Ishikawa (cell line): Measurements from ENCODE around the gene NUP50.

ENCODE experiments used
- CEBPB ChIP-seq: IDR thresholded peaks from 2 replicates; pipeline ENCODE4 v1.6.1; 2012
- CREB1 ChIP-seq: IDR thresholded peaks from 2 replicates; pipeline ENCODE4 v1.6.1; 2012; ENCODE audit warnings: low read depth
- EGR1 ChIP-seq: IDR thresholded peaks from 2 replicates; pipeline ENCODE4 v1.6.1; 2012
- EP300 ChIP-seq: IDR thresholded peaks from 2 replicates; pipeline ENCODE4 v1.6.1; 2012; ENCODE audit warnings: borderline replicate concordance
- FOXM1 ChIP-seq: IDR thresholded peaks from 2 replicates; pipeline ENCODE4 v1.6.1; 2012; ENCODE audit warnings: low read depth, borderline replicate concordance
- NFIC ChIP-seq: IDR thresholded peaks from 2 replicates; pipeline ENCODE4 v1.6.1; 2012
- RAD21 ChIP-seq: IDR thresholded peaks from 2 replicates; pipeline ENCODE4 v1.6.1; 2012; ENCODE audit warnings: low read depth
- REST ChIP-seq: IDR thresholded peaks from 2 replicates; pipeline ENCODE4 v1.6.1; 2012; ENCODE audit warnings: low read depth, mild to moderate bottlenecking
- TAF1 ChIP-seq: IDR thresholded peaks from 2 replicates; pipeline ENCODE4 v1.6.1; 2012; ENCODE audit warnings: low read depth, mild to moderate bottlenecking
- TCF12 ChIP-seq: IDR thresholded peaks from 2 replicates; pipeline ENCODE4 v1.6.1; 2012; ENCODE audit warnings: low read depth
- TEAD4 ChIP-seq: IDR thresholded peaks from 2 replicates; pipeline ENCODE4 v1.6.1; 2012
- YY1 ChIP-seq: IDR thresholded peaks from 2 replicates; pipeline ENCODE4 v1.6.1; 2012; ENCODE audit warnings: low read depth
- ZBTB7A ChIP-seq: IDR thresholded peaks from 2 replicates; pipeline ENCODE4 v1.6.1; 2012; ENCODE audit warnings: low read depth
- TF ChIP-seq, protein P1 (sequence below): IDR thresholded peaks from 2 replicates; pipeline ENCODE4 v1.6.1; 2012
- TF ChIP-seq, protein P2 (sequence below): IDR thresholded peaks from 2 replicates; pipeline ENCODE4 v1.6.1; 2012

NUP50 gene

DNA sequence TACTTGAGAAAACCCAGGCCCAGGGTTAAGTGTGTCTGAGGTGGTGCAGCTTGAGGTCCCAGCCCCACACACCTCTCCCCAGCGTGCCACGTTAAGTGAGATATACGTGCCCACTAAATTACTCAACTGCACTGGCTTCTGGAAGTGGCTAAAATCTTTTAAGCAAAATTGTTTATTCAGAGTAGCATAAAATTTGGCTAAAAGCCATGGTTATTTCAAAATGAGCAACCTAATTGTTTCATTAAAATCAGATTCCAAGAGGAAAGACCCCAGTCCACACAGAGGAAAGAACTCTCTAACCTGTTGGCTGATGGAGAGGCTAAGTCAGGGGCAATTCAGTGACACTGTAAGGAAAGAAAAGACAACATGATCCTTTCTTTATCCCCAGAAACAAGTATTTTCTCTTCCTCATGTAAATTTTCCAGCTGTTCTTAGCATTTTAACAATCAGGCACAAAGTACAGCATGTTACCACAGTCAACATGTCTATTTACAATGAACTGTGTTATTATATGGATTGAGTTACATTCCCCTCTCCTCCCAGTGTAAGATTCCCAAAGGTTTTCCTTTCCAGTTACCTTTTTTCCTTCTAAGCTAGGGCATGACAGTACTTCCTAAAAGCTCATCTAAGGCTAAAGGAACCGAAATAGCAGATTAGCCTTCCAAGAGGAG, 26.6 kb downstream of the NUP50 start:
- TF ChIP-seq NFIC = no peak

GRCh38 chr22:45192701-45193187, 29.0 kb downstream of the NUP50 start:
- no peak for TF ChIP-seq TCF12
- TF ChIP-seq RAD21 = peak; percentile 25; the same call in 1 of the 2 replicates

DNA sequence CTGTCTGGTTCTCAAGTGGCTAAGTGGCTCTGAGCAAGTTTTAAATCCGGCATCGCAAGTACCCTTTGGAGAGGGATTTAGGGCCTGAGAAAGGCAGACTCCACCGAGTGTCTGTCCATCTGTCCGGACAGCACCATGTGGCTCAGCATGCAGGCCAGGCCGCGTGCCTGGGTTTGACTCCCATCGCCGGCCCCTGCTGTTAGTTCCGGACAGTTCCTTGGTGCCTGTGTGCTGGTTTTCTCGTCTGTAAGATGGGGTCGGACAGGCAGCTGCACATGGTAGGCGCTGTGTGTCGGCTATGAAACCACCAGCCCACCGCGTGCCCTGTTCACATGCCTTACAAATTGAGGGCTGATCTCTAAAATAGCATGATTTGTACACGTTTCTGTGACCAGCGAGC, 31.0 kb downstream of the NUP50 start:
- TF ChIP-seq CREB1 (no peak), RAD21 (no peak), TCF12 (no peak), NFIC (no peak), ZBTB7A (no peak), CEBPB (no peak), TEAD4 (no peak), EGR1 (no peak), YY1 (no peak)
- TF ChIP-seq, protein P1, sequence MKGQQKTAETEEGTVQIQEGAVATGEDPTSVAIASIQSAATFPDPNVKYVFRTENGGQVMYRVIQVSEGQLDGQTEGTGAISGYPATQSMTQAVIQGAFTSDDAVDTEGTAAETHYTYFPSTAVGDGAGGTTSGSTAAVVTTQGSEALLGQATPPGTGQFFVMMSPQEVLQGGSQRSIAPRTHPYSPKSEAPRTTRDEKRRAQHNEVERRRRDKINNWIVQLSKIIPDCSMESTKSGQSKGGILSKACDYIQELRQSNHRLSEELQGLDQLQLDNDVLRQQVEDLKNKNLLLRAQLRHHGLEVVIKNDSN = no peak
- TF ChIP-seq, protein P2, sequence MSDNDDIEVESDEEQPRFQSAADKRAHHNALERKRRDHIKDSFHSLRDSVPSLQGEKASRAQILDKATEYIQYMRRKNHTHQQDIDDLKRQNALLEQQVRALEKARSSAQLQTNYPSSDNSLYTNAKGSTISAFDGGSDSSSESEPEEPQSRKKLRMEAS = no peak

- TF ChIP-seq NFIC = no peak
These were observed 31.9 kb downstream of the NUP50 start for GRCh38 chr22:45195616-45196015.

- TF ChIP-seq RAD21 (no peak), EGR1 (no peak)
- TF ChIP-seq, protein P1 = no peak
These were observed 32.6 kb downstream of the NUP50 start for GRCh38 chr22:45196308-45196707.

DNA sequence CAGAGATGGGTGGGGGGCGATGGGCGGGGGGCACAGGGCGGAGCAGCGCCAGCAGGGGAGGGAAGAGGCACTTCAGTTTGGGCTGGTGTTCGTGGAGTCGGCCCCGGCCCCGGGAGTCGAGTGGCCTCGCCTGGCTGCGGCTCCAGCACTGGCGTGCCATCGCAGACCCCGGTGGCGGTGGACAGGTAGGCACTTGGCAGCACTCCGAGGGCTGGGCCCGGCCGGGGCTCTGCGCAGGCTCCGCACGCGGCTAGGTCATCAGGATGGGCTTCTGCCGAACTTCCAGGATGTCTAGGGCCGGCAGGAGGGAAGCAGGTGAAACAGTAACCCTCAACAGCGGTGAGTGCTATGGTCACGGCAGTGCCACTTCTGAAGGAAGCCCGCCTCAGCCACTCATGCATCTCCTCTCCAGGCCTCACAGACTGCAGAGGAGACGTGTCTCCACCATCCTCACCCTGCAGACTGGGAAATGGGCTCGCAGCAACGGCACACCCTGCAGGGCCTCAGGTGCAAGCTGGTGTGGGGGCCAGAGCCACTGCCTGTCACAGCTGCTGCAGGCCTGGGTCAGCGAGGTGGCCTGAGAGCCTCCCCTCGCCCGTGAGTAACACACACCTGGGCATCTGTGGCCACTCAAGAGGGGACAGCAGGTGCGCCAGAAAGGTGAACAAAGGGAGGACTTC, 33.3 kb downstream of the NUP50 start:
- no peak for TF ChIP-seq REST

GRCh38 chr22:45197606-45198462, 34.1 kb downstream of the NUP50 start:
- no peak for TF ChIP-seq CEBPB
- TF ChIP-seq YY1 = no peak

GRCh38 chr22:45198463-45198795, 34.7 kb downstream of the NUP50 start:
- TF ChIP-seq FOXM1 (no peak), YY1 (no peak), CEBPB (no peak), NFIC (no peak), REST (no peak), TCF12 (no peak), ZBTB7A (no peak), RAD21 (no peak), CREB1 (no peak), TEAD4 (no peak), EP300 (no peak), EGR1 (no peak), TAF1 (no peak)
- TF ChIP-seq, protein P1 = no peak
- TF ChIP-seq, protein P2 = no peak
